Activated B cell treated with CpG ODN at 0.5 μM for 24 hours (primary cell): Measurements from ENCODE around the gene ZNF124. TPM values are rescaled to one million over a fixed set of nuclear protein-coding genes. Genes with fewer than 3 reads are reported as not detected.
A peak's percentile ranks its signal among the peaks of the same experiment; 100 is the strongest.
"Not testable (repeated sequence)": the region's sequence is repeated elsewhere in the genome, so short reads cannot be mapped to it uniquely, and the experiment has no call there.

ENCODE experiments used
- ATAC-seq: fragments of 200-7000 bp; cut with Tn5 transposase; one replicate; pipeline ENCODE4 v1.10.0; 2021; ENCODE audit warnings: low read depth, mild to moderate bottlenecking, moderate library complexity
- CTCF ChIA-PET: fragments of 350-600 bp; sonication (Branson Sonifier 250); formaldehyde crosslinking; loops from one replicate; lab custom pipeline; 2021; ENCODE audit warnings: antibody characterized with exemption; lab: Charles Lee
- POLR2A ChIA-PET: fragments of 350-600 bp; sonication (Branson Sonifier 250); formaldehyde crosslinking; loops from one replicate; lab custom pipeline; 2021; ENCODE audit warnings: antibody characterized with exemption; lab: Charles Lee
- DNase-seq: peaks from one replicate; pipeline ENCODE4 v3.0.0; 2022
- H3K27ac Mint-ChIP-seq: one replicate; pipeline ENCODE4 v1.8.0; 2020; ENCODE audit warnings: mixed read lengths
- H3K27me3 Mint-ChIP-seq: one replicate; pipeline ENCODE4 v1.8.0; 2021; ENCODE audit warnings: mixed read lengths
- H3K36me3 Mint-ChIP-seq: one replicate; pipeline ENCODE4 v1.8.0; 2021; ENCODE audit warnings: low read depth, mixed read lengths
- H3K4me1 Mint-ChIP-seq: one replicate; pipeline ENCODE4 v1.8.0; 2021; ENCODE audit warnings: mixed read lengths
- H3K4me3 Mint-ChIP-seq: one replicate; pipeline ENCODE4 v1.8.0; 2020; ENCODE audit warnings: mild to moderate bottlenecking, mixed read lengths
- H3K9me3 Mint-ChIP-seq: one replicate; pipeline ENCODE4 v1.8.0; 2020; ENCODE audit warnings: mixed read lengths
- CTCF ChIP-seq: fragments of 200-600 bp; IDR thresholded peaks from one replicate; pipeline ENCODE4 v1.8.0; 2022; ENCODE audit warnings: antibody characterized with exemption, mild to moderate bottlenecking
- intact Hi-C: fragments of 100-400 bp; cut with micrococcal nuclease; formaldehyde crosslinking; loops from one replicate; pipeline ENCODE4 v1.15.1; 2024
- total RNA-seq: library from RNA; stranded (reverse); gene quantifications from 2 replicates; pipeline ENCODE4 v1.2.3, GENCODE V29; 2022

The ZNF124 gene
- total RNA-seq, 1 donor from 2014 or later, result 33.7 TPM

GRCh38 chr1:247175458-247175857 is 3.6 kb upstream of the ZNF124 start:
- no peak overlapping the region for H3K27ac Mint-ChIP-seq

DNA sequence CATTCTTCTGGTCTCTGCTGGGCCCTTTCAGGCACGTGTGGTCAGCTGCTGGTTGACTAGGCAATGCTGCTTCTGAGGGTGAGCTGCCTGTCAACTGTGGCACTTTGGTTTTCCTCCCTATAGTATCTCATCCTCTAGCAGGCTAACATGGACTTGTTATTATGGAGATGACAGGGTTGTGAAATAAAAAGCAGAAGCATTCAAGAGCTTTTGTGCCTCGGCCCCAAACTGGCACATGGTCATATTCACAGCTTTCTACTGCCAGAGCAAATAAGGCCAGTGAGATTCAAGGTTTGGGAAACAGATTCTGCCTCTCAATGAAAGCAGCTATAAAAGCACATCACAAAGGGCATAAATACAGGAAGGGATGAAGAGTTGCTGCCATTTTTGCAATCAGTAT is 1.6 kb upstream of the ZNF124 start:
- no peaks in the 10 kb centered on the region for H3K27me3 Mint-ChIP-seq
- peaks cover 14% of the 10 kb centered on the region for H3K4me1 Mint-ChIP-seq
- ATAC-seq (no peak), DNase-seq (no peak)
- CTCF ChIA-PET, result no interaction called here
- H3K9me3 Mint-ChIP-seq, result no peaks in the 10 kb centered on the region
- H3K4me3 Mint-ChIP-seq, result no peak overlapping the region
- no peak for TF ChIP-seq CTCF
- no peak overlapping the region for H3K27ac Mint-ChIP-seq
- intact Hi-C loops, result loop anchor here (2.0 to 5.0 kb wide), 2 partner anchors 37 to 241 kb away; partner anchors contain the start of gene AHCTF1
- peaks cover 5% of the 10 kb centered on the region for H3K36me3 Mint-ChIP-seq
- POLR2A ChIA-PET, result interaction anchor here (0.8 kb wide), 1 partner anchor 37 kb away, joined by 3 read pairs; no protein-coding TSS in a partner anchor

More at GRCh38 chr1:247175458-247175857, 3.6 kb upstream of the ZNF124 start:
- peaks cover 6% of the 10 kb centered on the region for H3K4me1 Mint-ChIP-seq
- peaks cover 8% of the 10 kb centered on the region for H3K9me3 Mint-ChIP-seq
- ATAC-seq, result no peak
- H3K27me3 Mint-ChIP-seq, result no peaks in the 10 kb centered on the region
- ChIA-PET CTCF (no interaction called here), POLR2A (no interaction called here)
- H3K36me3 Mint-ChIP-seq, result peaks cover 4% of the 10 kb centered on the region
- H3K4me3 Mint-ChIP-seq, result no peak overlapping the region
- no peak for DNase-seq
- TF ChIP-seq CTCF, result no peak
- intact Hi-C loops, result no loop called here

DNA sequence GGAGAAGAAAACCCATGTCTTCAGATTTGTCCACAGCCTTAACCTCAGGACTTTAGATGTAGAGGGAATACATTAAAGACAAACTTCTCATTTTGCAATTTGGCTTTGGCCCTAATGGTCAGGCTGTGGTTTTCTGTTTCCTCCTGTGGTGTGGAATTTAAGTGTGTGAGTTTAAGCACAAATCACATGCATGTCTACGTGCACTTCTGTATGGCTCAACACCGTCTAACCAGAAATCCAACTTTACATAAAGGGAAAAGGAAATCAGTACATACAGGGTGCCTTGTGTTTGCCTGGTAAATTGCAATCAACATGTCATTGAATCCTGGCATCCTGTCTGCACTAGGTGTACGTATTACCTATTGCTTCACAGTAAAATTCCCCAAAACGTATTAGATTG is 1.2 kb upstream of the ZNF124 start:
- intact Hi-C loops, result loop anchor here (2.0 to 5.0 kb wide), 2 partner anchors 38 to 241 kb away; partner anchors contain the start of gene AHCTF1
- H3K27ac Mint-ChIP-seq, result no peak overlapping the region
- H3K9me3 Mint-ChIP-seq, result no peaks in the 10 kb centered on the region
- H3K36me3 Mint-ChIP-seq, result peaks cover 6% of the 10 kb centered on the region
- no peak for TF ChIP-seq CTCF
- DNase-seq, result no peak
- ChIA-PET CTCF (no interaction called here), POLR2A (interaction anchor here (0.8 kb wide), 1 partner anchor 37 kb away, joined by 3 read pairs; no protein-coding TSS in a partner anchor)
- no peak overlapping the region for H3K4me3 Mint-ChIP-seq
- H3K27me3 Mint-ChIP-seq, result no peaks in the 10 kb centered on the region
- no peak for ATAC-seq
- H3K4me1 Mint-ChIP-seq, result peaks cover 14% of the 10 kb centered on the region

DNA sequence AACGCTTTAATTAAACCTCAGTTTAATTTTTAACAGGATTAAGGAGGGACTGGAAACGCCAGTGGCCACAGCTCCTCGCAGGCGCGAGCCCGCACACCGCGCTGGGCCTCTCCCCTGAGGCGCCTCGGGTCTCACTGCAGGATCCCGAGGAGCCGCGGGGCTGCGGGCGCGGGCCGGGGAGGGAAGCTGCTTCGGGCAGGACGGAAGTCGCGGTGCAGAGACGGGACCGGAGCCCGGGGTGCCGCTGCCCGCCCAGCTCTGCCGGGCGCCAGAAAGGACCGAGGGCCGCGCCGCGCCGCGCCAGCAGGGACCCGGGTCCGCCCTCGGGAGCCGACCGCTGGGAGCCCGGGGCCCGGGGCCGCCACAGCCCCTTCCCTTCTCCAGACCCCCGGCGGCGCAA is 377 bp downstream of the ZNF124 start:
- H3K4me3 Mint-ChIP-seq, H3K27ac Mint-ChIP-seq, H3K9me3 Mint-ChIP-seq, POLR2A ChIA-PET, DNase-seq, H3K27me3 Mint-ChIP-seq, CTCF ChIA-PET: not testable (repeated sequence)
- intact Hi-C loops, result loop anchor here (5.0 kb wide), 1 partner anchor 239 kb away; the partner anchor contains the start of gene AHCTF1
- peak; percentile 45 for ATAC-seq
- peaks cover 27% of the 10 kb centered on the region for H3K4me1 Mint-ChIP-seq
- peaks cover 17% of the 10 kb centered on the region for H3K36me3 Mint-ChIP-seq

DNA sequence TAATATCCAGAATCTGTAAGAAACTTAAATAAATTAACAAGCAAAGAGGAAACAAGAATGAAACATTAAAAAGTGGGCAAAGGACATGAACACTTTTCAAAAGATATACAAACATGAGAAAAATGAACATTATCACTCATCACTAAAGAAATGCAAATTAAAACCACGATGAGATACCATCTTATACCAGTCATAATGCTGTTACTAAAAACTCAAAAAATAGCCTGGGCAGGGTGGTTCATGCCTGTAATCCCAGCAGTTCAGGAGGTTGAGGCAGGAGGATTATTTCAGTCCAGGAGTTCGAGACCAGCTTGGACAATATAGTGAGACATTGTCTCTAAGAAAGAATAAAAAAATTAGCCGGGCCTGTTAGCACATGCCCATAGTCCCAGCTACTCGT is 6.1 kb downstream of the ZNF124 start:
- Mint-ChIP-seq H3K27ac (no peak overlapping the region), H3K4me3 (no peak overlapping the region), H3K9me3 (peaks cover 35% of the 10 kb centered on the region), H3K27me3 (no peaks in the 10 kb centered on the region), H3K4me1 (peaks cover 30% of the 10 kb centered on the region), H3K36me3 (peaks cover 58% of the 10 kb centered on the region)
- no peak for ATAC-seq
- CTCF ChIA-PET, result no interaction called here
- POLR2A ChIA-PET, result no interaction called here
- intact Hi-C loops, result no loop called here
- DNase-seq, result no peak
- no peak for TF ChIP-seq CTCF

GRCh38 chr1:247164694-247165093 is 7.1 kb downstream of the ZNF124 start:
- ChIA-PET CTCF (no interaction called here), POLR2A (no interaction called here)
- intact Hi-C loops, result no loop called here
- H3K27me3 Mint-ChIP-seq, result no peaks in the 10 kb centered on the region
- H3K36me3 Mint-ChIP-seq, result peaks cover 68% of the 10 kb centered on the region
- peaks cover 37% of the 10 kb centered on the region for H3K9me3 Mint-ChIP-seq
- no peak overlapping the region for H3K27ac Mint-ChIP-seq
- no peak for TF ChIP-seq CTCF
- no peak for DNase-seq
- ATAC-seq, result no peak
- H3K4me3 Mint-ChIP-seq, result no peak overlapping the region
- peaks cover 26% of the 10 kb centered on the region for H3K4me1 Mint-ChIP-seq
